Activated gamma-delta T cell treated with anti-CD3 and anti-CD28 coated beads, Interleukin-2, amount 50 U/mL, for 16 hours (primary cell): ENCODE measurements around the gene RGS7.
"Not testable (repeated sequence)": the region's sequence is repeated elsewhere in the genome, so short reads cannot be mapped to it uniquely, and the experiment has no call there.

Source experiments
- DNase-seq: peaks from one replicate; pipeline ENCODE4 v3.0.0-alpha.2; 2020; ENCODE audit warnings: low read depth

RGS7 gene

GRCh38 chr1:241271427-241271826 lies 85.6 kb downstream of the RGS7 start:
- no peak for DNase-seq

GRCh38 chr1:241270016-241270415 lies 87.0 kb downstream of the RGS7 start:
- no peak for DNase-seq

- no peak for DNase-seq
Measured at GRCh38 chr1:241269116-241269515, 87.9 kb downstream of the RGS7 start.

GRCh38 chr1:241266121-241266520 lies 90.9 kb downstream of the RGS7 start:
- DNase-seq, result no peak

- no peak for DNase-seq
Measured at GRCh38 chr1:241265428-241265827, 91.6 kb downstream of the RGS7 start.

GRCh38 chr1:241263346-241263745 lies 93.7 kb downstream of the RGS7 start:
- DNase-seq, result no peak

- DNase-seq, result no peak
Measured at GRCh38 chr1:241253471-241253870, 103.5 kb downstream of the RGS7 start.

- DNase-seq, result no peak
Measured at GRCh38 chr1:241250465-241250864, 106.5 kb downstream of the RGS7 start.

- DNase-seq, result no peak
Measured at GRCh38 chr1:241240069-241240468, 116.9 kb downstream of the RGS7 start.

- DNase-seq, result no peak
Measured at GRCh38 chr1:241237873-241238272, 119.1 kb downstream of the RGS7 start.

GRCh38 chr1:241235256-241235897 lies 121.6 kb downstream of the RGS7 start:
- DNase-seq, result no peak

- no peak for DNase-seq
Measured at GRCh38 chr1:241229711-241230110, 127.3 kb downstream of the RGS7 start.

- no peak for DNase-seq
Measured at GRCh38 chr1:241229216-241229615, 127.8 kb downstream of the RGS7 start.

- no peak for DNase-seq
Measured at GRCh38 chr1:241228339-241228738, 128.7 kb downstream of the RGS7 start.

- no peak for DNase-seq
Measured at GRCh38 chr1:241225741-241226140, 131.3 kb downstream of the RGS7 start.

- not testable (repeated sequence) for DNase-seq
Measured at GRCh38 chr1:241224189-241224588, 132.8 kb downstream of the RGS7 start.

- DNase-seq, result not testable (repeated sequence)
Measured at GRCh38 chr1:241222813-241223212, 134.2 kb downstream of the RGS7 start.

GRCh38 chr1:241221319-241221718 lies 135.7 kb downstream of the RGS7 start:
- DNase-seq, result no peak

GRCh38 chr1:241220913-241221312 lies 136.1 kb downstream of the RGS7 start:
- DNase-seq, result not testable (repeated sequence)

- DNase-seq, result no peak
Measured at GRCh38 chr1:241219449-241219848, 137.6 kb downstream of the RGS7 start.

- no peak for DNase-seq
Measured at GRCh38 chr1:241217516-241217915, 139.5 kb downstream of the RGS7 start.

- no peak for DNase-seq
Measured at GRCh38 chr1:241215683-241216082, 141.3 kb downstream of the RGS7 start.

GRCh38 chr1:241215203-241215602 lies 141.8 kb downstream of the RGS7 start:
- no peak for DNase-seq

- DNase-seq, result no peak
Measured at GRCh38 chr1:241213139-241213538, 143.9 kb downstream of the RGS7 start.

GRCh38 chr1:241212628-241213027 lies 144.4 kb downstream of the RGS7 start:
- DNase-seq, result no peak
